A673 (cell line): ENCODE results near the gene NIFK. TPM values are rescaled to one million over a fixed set of nuclear protein-coding genes. Genes with fewer than 3 reads are reported as not detected.
"Not testable (repeated sequence)": the region's sequence is repeated elsewhere in the genome, so short reads cannot be mapped to it uniquely, and the experiment has no call there.

Experiments used
- BruUV-seq: library from RNA; stranded (reverse); fragments of 400-500 nt; replicated peaks from 2 replicates; lab custom pipeline; 2021; lab: Mats Ljungman, UMichigan
- CTCF ChIA-PET: fragments of 300-600 bp; sonication (Branson Sonifier 250); formaldehyde crosslinking; loops from one replicate; lab custom pipeline; 2022; ENCODE audit warnings: antibody characterized with exemption; lab: Charles Lee
- POLR2A ChIA-PET: fragments of 300-600 bp; sonication (Branson Sonifier 250); formaldehyde crosslinking; loops from one replicate; lab custom pipeline; 2022; ENCODE audit warnings: antibody characterized with exemption; ENCODE audit not compliant: low non-redundant PET; lab: Charles Lee
- DNase-seq: peaks from one replicate; pipeline ENCODE4 v3.0.0-alpha.2; 2015; ENCODE audit warnings: low spot score
- H3K27ac ChIP-seq: fragments of 200-600 bp; sonication (generic); 2 replicates; pipeline ENCODE4 v1.5.1; 2016; ENCODE audit warnings: mixed run types, low read depth, mild to moderate bottlenecking, mixed read lengths, antibody characterized with exemption, low read length; ENCODE audit not compliant: poor library complexity, severe bottlenecking
- H3K27me3 ChIP-seq: fragments of 200-600 bp; sonication (generic); replicated peaks from 2 replicates; pipeline ENCODE4 v1.6.1; 2017; ENCODE audit warnings: mixed run types, low read depth, mild to moderate bottlenecking, mixed read lengths, antibody characterized with exemption, low read length; ENCODE audit not compliant: insufficient read depth, poor library complexity
- H3K36me3 ChIP-seq: fragments of 200-600 bp; sonication (generic); 2 replicates; pipeline ENCODE4 v1.6.1; 2016; ENCODE audit warnings: mixed run types, mild to moderate bottlenecking, mixed read lengths, antibody characterized with exemption, low read length; ENCODE audit not compliant: insufficient read depth, poor library complexity, severe bottlenecking
- H3K4me1 ChIP-seq: fragments of 200-600 bp; sonication (generic); 2 replicates; pipeline ENCODE4 v1.6.1; 2017; ENCODE audit warnings: mixed run types, mild to moderate bottlenecking, mixed read lengths, antibody characterized with exemption, low read length; ENCODE audit not compliant: insufficient read depth, poor library complexity, severe bottlenecking
- H3K4me3 ChIP-seq: fragments of 200-600 bp; sonication (generic); 2 replicates; pipeline ENCODE4 v1.5.1; 2016; ENCODE audit warnings: low read depth, mixed run types, mild to moderate bottlenecking, mixed read lengths, low read length; ENCODE audit not compliant: poor library complexity, severe bottlenecking
- H3K9me3 ChIP-seq: fragments of 200-600 bp; sonication (generic); 2 replicates; pipeline ENCODE4 v1.6.1; 2016; ENCODE audit warnings: mixed run types, low read depth, mild to moderate bottlenecking, mixed read lengths, antibody characterized with exemption, low read length; ENCODE audit not compliant: poor library complexity, severe bottlenecking
- EZH2 ChIP-seq: fragments of 200-600 bp; sonication (generic); IDR thresholded peaks from 2 replicates; pipeline ENCODE4 v1.6.1; 2017; ENCODE audit warnings: borderline replicate concordance, low read depth, mild to moderate bottlenecking, mixed read lengths, antibody characterized with exemption, low read length; ENCODE audit not compliant: poor library complexity, severe bottlenecking
- intact Hi-C: fragments of 100-400 bp; cut with micrococcal nuclease; formaldehyde crosslinking; loops from one replicate; pipeline ENCODE4 v1.10.0; 2022; ENCODE audit not compliant: unreplicated experiment
- total RNA-seq: library from RNA; stranded (reverse); gene quantifications from 2 replicates; pipeline ENCODE4 v1.2.3, GENCODE V29; 2021
- TF ChIP-seq, protein P1 (sequence below): fragments of 300-800, 200-600 bp; sonication (generic); conservative IDR thresholded peaks from 2 replicates; pipeline ENCODE4 v1.5.1; 2017; ENCODE audit warnings: low read depth, mild to moderate bottlenecking, antibody characterized with exemption, low read length, moderate library complexity, mixed read lengths

Gene NIFK
- total RNA-seq, 1 experiment from 2014 or later = 97.4 TPM

DNA sequence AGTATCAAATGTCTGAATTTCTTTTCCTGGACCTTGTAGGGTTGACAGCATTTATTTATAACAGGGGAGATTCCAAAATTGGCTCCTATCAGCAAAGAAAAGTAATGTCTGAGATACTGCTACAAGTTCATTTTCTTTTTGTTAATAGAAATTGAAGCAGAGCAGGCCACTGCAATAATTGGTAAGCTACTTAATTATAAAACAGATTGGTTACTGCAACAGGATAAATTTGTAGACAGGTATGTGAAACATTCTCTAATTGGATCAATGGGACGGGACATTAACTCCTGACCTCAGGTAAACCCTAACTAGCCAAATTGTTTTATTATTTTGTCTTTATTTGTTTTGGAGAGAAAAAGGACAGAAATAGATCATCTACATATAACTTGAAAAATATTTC, 20.5 kb downstream of the NIFK start:
- H3K9me3 ChIP-seq = no peaks in the 10 kb centered on the region
- CTCF ChIA-PET = interaction anchor here (0.6 kb wide), 1 partner anchor 314 kb away, joined by 3 read pairs; no protein-coding TSS in a partner anchor
- H3K36me3 ChIP-seq = no peaks in the 10 kb centered on the region
- intact Hi-C loops = loop anchor here (2.0 to 10.0 kb wide), 3 partner anchors 121 to 634 kb away; no protein-coding TSS in a partner anchor
- no peak overlapping the region for H3K27ac ChIP-seq
- no peaks in the 10 kb centered on the region for H3K4me1 ChIP-seq
- DNase-seq = no peak
- no peak overlapping the region for H3K4me3 ChIP-seq
- H3K27me3 ChIP-seq = no peaks in the 10 kb centered on the region
- POLR2A ChIA-PET = no interaction called here
- BruUV-seq = no TSS peak
- TF ChIP-seq EZH2 = no peak
- TF ChIP-seq, protein P1, sequence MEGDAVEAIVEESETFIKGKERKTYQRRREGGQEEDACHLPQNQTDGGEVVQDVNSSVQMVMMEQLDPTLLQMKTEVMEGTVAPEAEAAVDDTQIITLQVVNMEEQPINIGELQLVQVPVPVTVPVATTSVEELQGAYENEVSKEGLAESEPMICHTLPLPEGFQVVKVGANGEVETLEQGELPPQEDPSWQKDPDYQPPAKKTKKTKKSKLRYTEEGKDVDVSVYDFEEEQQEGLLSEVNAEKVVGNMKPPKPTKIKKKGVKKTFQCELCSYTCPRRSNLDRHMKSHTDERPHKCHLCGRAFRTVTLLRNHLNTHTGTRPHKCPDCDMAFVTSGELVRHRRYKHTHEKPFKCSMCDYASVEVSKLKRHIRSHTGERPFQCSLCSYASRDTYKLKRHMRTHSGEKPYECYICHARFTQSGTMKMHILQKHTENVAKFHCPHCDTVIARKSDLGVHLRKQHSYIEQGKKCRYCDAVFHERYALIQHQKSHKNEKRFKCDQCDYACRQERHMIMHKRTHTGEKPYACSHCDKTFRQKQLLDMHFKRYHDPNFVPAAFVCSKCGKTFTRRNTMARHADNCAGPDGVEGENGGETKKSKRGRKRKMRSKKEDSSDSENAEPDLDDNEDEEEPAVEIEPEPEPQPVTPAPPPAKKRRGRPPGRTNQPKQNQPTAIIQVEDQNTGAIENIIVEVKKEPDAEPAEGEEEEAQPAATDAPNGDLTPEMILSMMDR = no peak

DNA sequence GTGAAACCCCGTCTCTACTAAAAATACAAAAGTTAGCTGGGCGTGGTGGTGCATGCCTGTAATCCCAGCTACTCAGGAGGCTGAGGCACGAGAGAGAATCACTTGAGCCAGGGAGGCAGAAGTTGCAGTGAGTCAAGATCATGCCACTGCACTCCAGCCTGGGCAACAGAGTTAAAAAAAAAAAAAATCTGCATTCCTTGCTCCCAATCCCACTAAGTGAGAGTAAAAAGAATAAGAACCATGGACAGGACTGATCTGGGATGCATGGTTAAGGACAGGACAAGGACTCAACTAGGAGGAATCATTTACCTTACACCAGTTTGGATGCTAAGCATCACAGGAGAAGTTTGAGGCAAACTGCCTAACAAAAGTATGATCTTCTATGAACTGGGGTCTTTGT, 25.2 kb downstream of the NIFK start:
- H3K36me3 ChIP-seq, H3K27me3 ChIP-seq, POLR2A ChIA-PET, DNase-seq, BruUV-seq, H3K27ac ChIP-seq, H3K9me3 ChIP-seq, H3K4me3 ChIP-seq, H3K4me1 ChIP-seq: not testable (repeated sequence)
- intact Hi-C loops = loop anchor here (10.0 kb wide), 1 partner anchor 117 kb away; no protein-coding TSS in a partner anchor
- CTCF ChIA-PET = interaction anchor here (0.6 kb wide), 1 partner anchor 146 kb away, joined by 3 read pairs; no protein-coding TSS in a partner anchor

DNA sequence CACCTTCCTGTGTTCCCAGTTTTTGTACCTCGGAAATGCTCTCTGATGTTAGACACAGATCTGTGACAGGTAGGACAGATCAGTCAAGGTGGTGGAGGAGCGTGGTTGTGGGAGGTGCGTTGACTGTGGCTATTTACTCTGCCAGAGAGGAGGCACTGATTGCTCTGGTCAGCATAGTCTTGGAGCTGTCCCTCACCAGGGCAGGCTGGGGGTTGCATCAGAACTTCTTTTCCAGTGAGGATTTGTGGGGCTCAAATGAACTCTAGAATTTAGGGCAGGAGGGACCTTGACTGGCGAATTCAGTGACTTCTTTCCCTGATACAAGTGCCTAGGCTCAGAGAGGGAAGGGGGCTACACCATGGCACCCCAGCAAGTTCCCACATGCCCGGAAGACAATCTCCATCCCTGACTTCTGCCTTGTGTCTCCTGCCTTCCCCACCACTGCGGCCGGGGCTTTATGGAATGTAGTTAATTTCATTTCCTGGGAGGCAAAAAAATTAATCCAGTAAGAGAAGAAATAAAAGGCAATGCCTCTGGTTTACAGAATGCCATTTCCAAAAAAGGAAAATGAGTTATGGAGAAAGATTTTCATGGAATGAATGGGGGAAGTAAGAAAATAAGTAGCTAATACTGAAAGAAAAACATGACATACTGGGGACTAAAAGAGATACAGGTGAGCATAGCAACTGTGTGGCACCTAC, 26.1 kb downstream of the NIFK start:
- Histone ChIP-seq H3K36me3 (no peaks in the 10 kb centered on the region), H3K9me3 (no peaks in the 10 kb centered on the region), H3K27me3 (no peaks in the 10 kb centered on the region), H3K4me3 (no peak overlapping the region), H3K27ac (no peak overlapping the region), H3K4me1 (peaks cover 5% of the 10 kb centered on the region)
- intact Hi-C loops = loop anchor here (10.0 kb wide), 1 partner anchor 116 kb away; no protein-coding TSS in a partner anchor
- no TSS peak for BruUV-seq
- ChIA-PET CTCF (interaction anchor here (0.6 kb wide), 1 partner anchor 145 kb away, joined by 3 read pairs; no protein-coding TSS in a partner anchor), POLR2A (no interaction called here)
- TF ChIP-seq EZH2 = no peak
- TF ChIP-seq, protein P1 = no peak
- DNase-seq = no peak
